Peyer's patch (tissue), 4 donors: Measurements from ENCODE around the gene CCDC184.

ENCODE experiments used
- CTCF ChIP-seq, 6 experiments: fragments of 450-650 bp in 4 of 6; fragments of 200-600 bp in 2 of 6; sonication (generic) in 1 of 6; IDR thresholded peaks; one replicate each; pipeline ENCODE4 v1.5.1; 2017 to 2019; ENCODE audit warnings: antibody characterized with exemption in 6 of 6, mild to moderate bottlenecking in 3 of 6, moderate library complexity in 1 of 6
- POLR2A ChIP-seq, 2 donors: fragments of 450-650 bp; IDR thresholded peaks; one replicate each; pipeline ENCODE4 v1.5.1; 2017; ENCODE audit warnings: antibody characterized with exemption in 2 of 2, mild to moderate bottlenecking in 2 of 2, moderate library complexity in 2 of 2

- TF ChIP-seq CTCF (IDR thresholded peaks at IDR 0.05): no peak
- no peak for TF ChIP-seq POLR2A (IDR thresholded peaks at IDR 0.05)
Measured at GRCh38 chr12:48164451-48164850, 19.0 kb upstream of the CCDC184 start.
